Measurements from ENCODE around the gene ZCCHC7. TPM values are rescaled to one million over a fixed set of nuclear protein-coding genes. Genes with fewer than 3 reads are reported as not detected.
A peak's percentile ranks its signal among the peaks of the same experiment; 100 is the strongest.

Gene ZCCHC7
- total and polyA plus RNA-seq, 4 donors, result 3.3 to 9.7 (median 7.6) TPM

GRCh38 chr9:37390759-37391158, 270.4 kb downstream of the ZCCHC7 start:
- no peak overlapping the region for H3K27ac ChIP-seq (ENCODE audit: low read depth in 1 of 2, low read length in 2 of 2)
- WGBS, result 38% methylated on average over 7 of the region's 7 CpGs
- H3K27me3 ChIP-seq (ENCODE audit: control insufficient read depth in 4 of 4, insufficient read depth in 4 of 4, low read length in 3 of 4), result no peaks in the 10 kb centered on the region
- no peaks in the 10 kb centered on the region for H3K4me1 ChIP-seq (ENCODE audit: control insufficient read depth in 4 of 4, insufficient read depth in 4 of 4, low read length in 3 of 4)
- no peak for DNase-seq (ENCODE audit: low spot score)
- no peaks in the 10 kb centered on the region for H3K9me3 ChIP-seq (ENCODE audit: control insufficient read depth in 4 of 4, low read length in 3 of 4)
- H3K9ac ChIP-seq (ENCODE audit: low read depth in 1 of 2, low read length in 2 of 2), result no peak overlapping the region
- H3K4me3 ChIP-seq (ENCODE audit: low read depth in 1 of 3, low read length in 3 of 3), result no peak overlapping the region
- TF ChIP-seq NR2F2 (IDR thresholded peaks at IDR 0.05) (no peak), RXRA (IDR thresholded peaks at IDR 0.05) (no peak), CTCF (IDR thresholded peaks at IDR 0.05; ENCODE audit: low read depth, low read length, missing input control) (peak; percentile 26), HNF4A (conservative IDR thresholded peaks at IDR 0.05) (peak in 1 of 2 donors; percentile 30), YY1 (IDR thresholded peaks at IDR 0.05) (no peak), RAD21 (IDR thresholded peaks at IDR 0.05) (peak; percentile 37 to 66), REST (IDR thresholded peaks at IDR 0.05) (no peak), GABPA (IDR thresholded peaks at IDR 0.05 in 1 of 2, conservative IDR thresholded peaks at IDR 0.05 in 1 of 2) (no peak), JUND (IDR thresholded peaks at IDR 0.05) (no peak), TAF1 (conservative IDR thresholded peaks at IDR 0.05) (no peak), FOXA1 (IDR thresholded peaks at IDR 0.05) (no peak), MAX (IDR thresholded peaks at IDR 0.05) (no peak), SP1 (IDR thresholded peaks at IDR 0.05) (no peak), ZBTB33 (IDR thresholded peaks at IDR 0.05) (no peak)
- H3K36me3 ChIP-seq (ENCODE audit: control insufficient read depth in 4 of 4, insufficient read depth in 3 of 4, low read depth in 1 of 4, low read length in 3 of 4), result no peaks in the 10 kb centered on the region

- Histone ChIP-seq H3K27ac (ENCODE audit: low read depth in 1 of 2, low read length in 2 of 2) (no peak overlapping the region), H3K4me3 (ENCODE audit: low read depth in 1 of 3, low read length in 3 of 3) (no peak overlapping the region), H3K27me3 (ENCODE audit: control insufficient read depth in 4 of 4, insufficient read depth in 4 of 4, low read length in 3 of 4) (no peaks in the 10 kb centered on the region), H3K36me3 (ENCODE audit: control insufficient read depth in 4 of 4, insufficient read depth in 3 of 4, low read depth in 1 of 4, low read length in 3 of 4) (no peaks in the 10 kb centered on the region), H3K9me3 (ENCODE audit: control insufficient read depth in 4 of 4, low read length in 3 of 4) (no peaks in the 10 kb centered on the region), H3K4me1 (ENCODE audit: control insufficient read depth in 4 of 4, insufficient read depth in 4 of 4, low read length in 3 of 4) (no peaks in the 10 kb centered on the region), H3K9ac (ENCODE audit: low read depth in 1 of 2, low read length in 2 of 2) (no peak overlapping the region)
- no peak for DNase-seq (ENCODE audit: low spot score)
- WGBS, result 91% methylated on average over 8 of the region's 8 CpGs
- TF ChIP-seq TAF1 (conservative IDR thresholded peaks at IDR 0.05) (no peak), YY1 (IDR thresholded peaks at IDR 0.05) (no peak), RXRA (IDR thresholded peaks at IDR 0.05) (no peak), HNF4G (IDR thresholded peaks at IDR 0.05) (no peak), FOXA2 (IDR thresholded peaks at IDR 0.05) (no peak), ATF3 (IDR thresholded peaks at IDR 0.05) (no peak), HNF4A (conservative IDR thresholded peaks at IDR 0.05) (no peak), JUND (IDR thresholded peaks at IDR 0.05) (no peak), ZBTB33 (IDR thresholded peaks at IDR 0.05) (no peak), REST (IDR thresholded peaks at IDR 0.05) (no peak), MAX (IDR thresholded peaks at IDR 0.05) (no peak)
These were observed 271.9 kb downstream of the ZCCHC7 start for GRCh38 chr9:37392272-37392671.
